Panc1 (cell line): Measurements from ENCODE around the gene ETNK1. TPM values are rescaled to one million over a fixed set of nuclear protein-coding genes. Genes with fewer than 3 reads are reported as not detected.
"Not testable (repeated sequence)": the region's sequence is repeated elsewhere in the genome, so short reads cannot be mapped to it uniquely, and the experiment has no call there.

Experiments
- ATAC-seq: fragments of 200-7000 bp; cut with Tn5 transposase; 2 replicates; pipeline ENCODE4 v1.9.1; 2020; ENCODE audit warnings: mild to moderate bottlenecking, moderate library complexity
- BruUV-seq: library from RNA; stranded (reverse); fragments of 400-500 nt; replicated peaks from 2 replicates; lab custom pipeline; 2021; lab: Mats Ljungman, UMichigan
- CTCF ChIA-PET: fragments of 300-600 bp; sonication (Branson Sonifier 250); formaldehyde crosslinking; loops from one replicate; lab custom pipeline; 2022; ENCODE audit warnings: antibody characterized with exemption; lab: Charles Lee
- POLR2A ChIA-PET: fragments of 300-600 bp; sonication (Branson Sonifier 250); formaldehyde crosslinking; loops from one replicate; lab custom pipeline; 2022; ENCODE audit warnings: antibody characterized with exemption; lab: Charles Lee
- DNase-seq: peaks from one replicate; pipeline ENCODE4 v3.0.0-alpha.2; 2010; ENCODE audit warnings: low read depth, low spot score
- H3K27ac ChIP-seq: 2 replicates; pipeline ENCODE4 v1.5.1; 2011; ENCODE audit warnings: mild to moderate bottlenecking, low read length, inconsistent platforms
- H3K27me3 ChIP-seq: fragments of 200-500 bp; sonication (Bioruptor generic); 2 replicates; pipeline ENCODE4 v1.6.0; 2014; ENCODE audit warnings: low read length, inconsistent platforms; ENCODE audit not compliant: control insufficient read depth, insufficient read depth
- H3K36me3 ChIP-seq: fragments of 200-500 bp; sonication (Bioruptor generic); 2 replicates; pipeline ENCODE4 v1.5.1; 2014; ENCODE audit warnings: inconsistent platforms, mild to moderate bottlenecking, low read length, moderate library complexity; ENCODE audit not compliant: control insufficient read depth, insufficient read depth
- H3K4me1 ChIP-seq: 2 replicates; pipeline ENCODE4 v1.5.1; 2011; ENCODE audit warnings: inconsistent platforms, mild to moderate bottlenecking, low read length, moderate library complexity; ENCODE audit not compliant: control insufficient read depth, insufficient read depth
- H3K4me3 ChIP-seq, 2 experiments: 2 replicates each; pipeline ENCODE4 v1.5.1; 2011 to 2012; ENCODE audit warnings: low read depth in 2 of 2, low read length in 2 of 2, mild to moderate bottlenecking in 2 of 2, inconsistent platforms in 1 of 2, moderate library complexity in 1 of 2
- H3K9me3 ChIP-seq: fragments of 200-500 bp; sonication (Bioruptor generic); 2 replicates; pipeline ENCODE4 v1.5.1; 2014; ENCODE audit warnings: low read depth, mild to moderate bottlenecking, inconsistent platforms, low read length, moderate library complexity; ENCODE audit not compliant: control insufficient read depth, insufficient read depth
- POLR2AphosphoS5 ChIP-seq: IDR thresholded peaks from 2 replicates; pipeline ENCODE4 v1.6.1; 2012; ENCODE audit warnings: mild to moderate bottlenecking, low read depth, low read length, moderate library complexity
- SIN3A ChIP-seq: IDR thresholded peaks from 2 replicates; pipeline ENCODE4 v1.6.1; 2012; ENCODE audit warnings: low read depth, mild to moderate bottlenecking, low read length, moderate library complexity, borderline replicate concordance; ENCODE audit not compliant: insufficient read depth
- TCF7L2 ChIP-seq: IDR thresholded peaks from 2 replicates; pipeline ENCODE4 v1.6.1; 2011; ENCODE audit warnings: mild to moderate bottlenecking, low read depth, low read length, inconsistent platforms
- in situ Hi-C: cut with HindIII; loops from 2 replicates; pipeline ENCODE4 v1.10.0; 2016; ENCODE audit warnings: low sequenced_read_pairs, low pct_unique_long_range_greater_than_20kb
- intact Hi-C: fragments of 100-400 bp; cut with micrococcal nuclease; formaldehyde crosslinking; loops from one replicate; pipeline ENCODE4 v1.10.0; 2022; ENCODE audit not compliant: unreplicated experiment
- total RNA-seq: library from RNA; stranded (reverse); gene quantifications from one replicate; pipeline ENCODE4 v1.2.1, GENCODE V29; 2021; ENCODE audit not compliant: unreplicated experiment
- TF ChIP-seq, protein P1 (sequence below): fragments of 450-650 bp; IDR thresholded peaks from 2 replicates; pipeline ENCODE4 v1.5.1; 2017; ENCODE audit warnings: mild to moderate bottlenecking
- TF ChIP-seq, protein P2 (sequence below), 2 experiments: IDR thresholded peaks; 2 replicates each; pipeline ENCODE4 v1.6.1; 2011 to 2012; ENCODE audit warnings: low read depth in 2 of 2, control low read depth in 1 of 2, low read length in 1 of 2, mild to moderate bottlenecking in 1 of 2, moderate library complexity in 1 of 2; ENCODE audit not compliant: insufficient read depth in 1 of 2

The ETNK1 gene
- total RNA-seq, 1 experiment from 2014 or later: 43.1 TPM

DNA sequence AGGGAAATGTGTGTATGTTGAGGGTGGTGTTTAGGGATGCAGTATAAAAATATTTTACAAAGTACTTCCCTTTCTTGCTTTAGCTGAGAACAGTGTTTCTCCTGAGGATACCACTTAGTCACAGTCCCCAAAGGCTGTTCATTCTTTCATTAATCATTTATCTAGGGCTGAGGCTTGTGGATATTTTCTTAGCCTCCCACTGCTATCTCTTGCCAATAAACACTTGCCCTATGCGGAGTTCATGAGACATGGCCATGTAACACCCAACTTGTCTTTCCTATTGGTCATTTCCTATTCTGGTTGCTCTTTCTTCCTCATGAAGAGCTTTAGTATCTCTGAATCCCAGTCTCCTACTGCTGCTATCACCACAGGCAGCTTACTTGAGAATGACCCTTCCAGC lies 75.1 kb downstream of the ETNK1 start:
- intact Hi-C loops (no loop called here), in situ Hi-C loops (no loop called here)
- no TSS peak for BruUV-seq
- H3K36me3 ChIP-seq: no peaks in the 10 kb centered on the region
- no peak overlapping the region for H3K4me3 ChIP-seq
- ChIA-PET CTCF (no interaction called here), POLR2A (no interaction called here)
- TF ChIP-seq TCF7L2: no peak
- TF ChIP-seq, protein P1, sequence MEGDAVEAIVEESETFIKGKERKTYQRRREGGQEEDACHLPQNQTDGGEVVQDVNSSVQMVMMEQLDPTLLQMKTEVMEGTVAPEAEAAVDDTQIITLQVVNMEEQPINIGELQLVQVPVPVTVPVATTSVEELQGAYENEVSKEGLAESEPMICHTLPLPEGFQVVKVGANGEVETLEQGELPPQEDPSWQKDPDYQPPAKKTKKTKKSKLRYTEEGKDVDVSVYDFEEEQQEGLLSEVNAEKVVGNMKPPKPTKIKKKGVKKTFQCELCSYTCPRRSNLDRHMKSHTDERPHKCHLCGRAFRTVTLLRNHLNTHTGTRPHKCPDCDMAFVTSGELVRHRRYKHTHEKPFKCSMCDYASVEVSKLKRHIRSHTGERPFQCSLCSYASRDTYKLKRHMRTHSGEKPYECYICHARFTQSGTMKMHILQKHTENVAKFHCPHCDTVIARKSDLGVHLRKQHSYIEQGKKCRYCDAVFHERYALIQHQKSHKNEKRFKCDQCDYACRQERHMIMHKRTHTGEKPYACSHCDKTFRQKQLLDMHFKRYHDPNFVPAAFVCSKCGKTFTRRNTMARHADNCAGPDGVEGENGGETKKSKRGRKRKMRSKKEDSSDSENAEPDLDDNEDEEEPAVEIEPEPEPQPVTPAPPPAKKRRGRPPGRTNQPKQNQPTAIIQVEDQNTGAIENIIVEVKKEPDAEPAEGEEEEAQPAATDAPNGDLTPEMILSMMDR: no peak
- TF ChIP-seq, protein P2, sequence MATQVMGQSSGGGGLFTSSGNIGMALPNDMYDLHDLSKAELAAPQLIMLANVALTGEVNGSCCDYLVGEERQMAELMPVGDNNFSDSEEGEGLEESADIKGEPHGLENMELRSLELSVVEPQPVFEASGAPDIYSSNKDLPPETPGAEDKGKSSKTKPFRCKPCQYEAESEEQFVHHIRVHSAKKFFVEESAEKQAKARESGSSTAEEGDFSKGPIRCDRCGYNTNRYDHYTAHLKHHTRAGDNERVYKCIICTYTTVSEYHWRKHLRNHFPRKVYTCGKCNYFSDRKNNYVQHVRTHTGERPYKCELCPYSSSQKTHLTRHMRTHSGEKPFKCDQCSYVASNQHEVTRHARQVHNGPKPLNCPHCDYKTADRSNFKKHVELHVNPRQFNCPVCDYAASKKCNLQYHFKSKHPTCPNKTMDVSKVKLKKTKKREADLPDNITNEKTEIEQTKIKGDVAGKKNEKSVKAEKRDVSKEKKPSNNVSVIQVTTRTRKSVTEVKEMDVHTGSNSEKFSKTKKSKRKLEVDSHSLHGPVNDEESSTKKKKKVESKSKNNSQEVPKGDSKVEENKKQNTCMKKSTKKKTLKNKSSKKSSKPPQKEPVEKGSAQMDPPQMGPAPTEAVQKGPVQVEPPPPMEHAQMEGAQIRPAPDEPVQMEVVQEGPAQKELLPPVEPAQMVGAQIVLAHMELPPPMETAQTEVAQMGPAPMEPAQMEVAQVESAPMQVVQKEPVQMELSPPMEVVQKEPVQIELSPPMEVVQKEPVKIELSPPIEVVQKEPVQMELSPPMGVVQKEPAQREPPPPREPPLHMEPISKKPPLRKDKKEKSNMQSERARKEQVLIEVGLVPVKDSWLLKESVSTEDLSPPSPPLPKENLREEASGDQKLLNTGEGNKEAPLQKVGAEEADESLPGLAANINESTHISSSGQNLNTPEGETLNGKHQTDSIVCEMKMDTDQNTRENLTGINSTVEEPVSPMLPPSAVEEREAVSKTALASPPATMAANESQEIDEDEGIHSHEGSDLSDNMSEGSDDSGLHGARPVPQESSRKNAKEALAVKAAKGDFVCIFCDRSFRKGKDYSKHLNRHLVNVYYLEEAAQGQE (IDR thresholded peaks at IDR 0.05; ENCODE audit: insufficient read depth in 1 of 2, low read depth in 2 of 2, low read length in 1 of 2): no peak
- no peak for TF ChIP-seq SIN3A
- no peak for TF ChIP-seq POLR2AphosphoS5
- no peak for ATAC-seq
- H3K27me3 ChIP-seq: no peaks in the 10 kb centered on the region
- no peaks in the 10 kb centered on the region for H3K9me3 ChIP-seq
- no peak overlapping the region for H3K27ac ChIP-seq
- no peaks in the 10 kb centered on the region for H3K4me1 ChIP-seq
- DNase-seq: no peak

DNA sequence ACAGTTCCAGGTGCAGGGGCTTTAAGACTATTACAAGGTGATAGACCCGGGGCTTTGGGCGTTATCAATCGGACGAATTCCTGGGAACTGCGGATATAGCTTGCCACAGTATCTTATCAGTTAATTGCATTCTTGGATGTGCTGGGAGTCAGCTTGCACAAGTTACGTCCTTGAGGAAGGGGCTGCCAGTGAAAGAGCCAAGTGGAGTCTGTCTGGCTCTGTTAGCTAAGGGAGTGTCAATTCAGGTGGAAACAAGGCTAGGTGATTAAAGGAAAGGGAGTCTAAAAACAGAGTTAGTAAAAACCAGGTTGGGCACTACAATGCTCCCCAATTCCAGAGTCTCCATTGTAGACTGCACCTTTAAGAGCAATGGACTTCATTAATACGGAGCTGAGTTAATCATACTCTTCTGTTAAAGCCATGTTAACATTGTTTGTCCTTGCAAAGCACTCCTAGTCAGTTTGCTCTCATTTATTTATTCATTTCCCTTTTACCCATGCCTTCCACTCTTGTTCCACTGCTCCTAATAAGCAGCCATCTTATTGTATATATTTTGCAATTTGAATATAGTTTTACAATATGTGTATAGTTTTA lies 76.3 kb downstream of the ETNK1 start:
- H3K36me3 ChIP-seq, H3K4me1 ChIP-seq, DNase-seq, ATAC-seq, POLR2A ChIA-PET, H3K4me3 ChIP-seq, BruUV-seq, H3K27ac ChIP-seq, intact Hi-C loops, H3K27me3 ChIP-seq, CTCF ChIA-PET, in situ Hi-C loops, H3K9me3 ChIP-seq: not testable (repeated sequence)

DNA sequence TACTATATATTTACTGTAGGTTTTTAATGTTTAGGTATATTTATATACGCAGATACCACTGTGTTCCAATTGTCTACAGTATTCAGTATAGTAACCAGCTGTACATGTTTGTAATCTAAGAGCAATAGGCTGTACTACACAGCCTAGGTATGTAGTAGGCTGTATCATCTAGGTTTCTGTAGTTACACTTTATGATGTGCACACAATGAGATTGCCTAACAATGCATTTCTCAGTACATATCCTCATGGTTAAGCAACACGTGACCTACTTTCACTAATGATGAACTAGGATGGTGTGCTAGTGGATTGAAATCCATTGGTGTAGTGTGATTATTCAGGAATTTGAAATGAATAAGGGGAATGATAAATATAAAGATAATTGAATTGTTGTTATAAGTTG lies 77.7 kb downstream of the ETNK1 start:
- no peak for ATAC-seq
- ChIA-PET POLR2A (no interaction called here), CTCF (no interaction called here)
- Histone ChIP-seq H3K4me3 (no peak overlapping the region), H3K27ac (no peak overlapping the region), H3K36me3 (no peaks in the 10 kb centered on the region), H3K4me1 (no peaks in the 10 kb centered on the region), H3K27me3 (no peaks in the 10 kb centered on the region), H3K9me3 (no peaks in the 10 kb centered on the region)
- BruUV-seq: no TSS peak
- DNase-seq: no peak
- TF ChIP-seq, protein P2 (IDR thresholded peaks at IDR 0.05; ENCODE audit: insufficient read depth in 1 of 2, low read depth in 2 of 2, low read length in 1 of 2): no peak
- TF ChIP-seq POLR2AphosphoS5 (no peak), TCF7L2 (no peak), SIN3A (no peak)
- TF ChIP-seq, protein P1: no peak
- in situ Hi-C loops (no loop called here), intact Hi-C loops (no loop called here)
